ENCODE results near the gene CKAP4. TPM values are rescaled to one million over a fixed set of nuclear protein-coding genes. Genes with fewer than 3 reads are reported as not detected.
A peak's percentile ranks its signal among the peaks of the same experiment; 100 is the strongest.

The CKAP4 gene
- total RNA-seq, 2 donors from 2014 or later, result 50.1 to 56.8 TPM

GRCh38 chr12:106205208-106206069, 42.4 kb downstream of the CKAP4 start:
- no peaks in the 10 kb centered on the region for H3K27me3 ChIP-seq
- H3K36me3 ChIP-seq, result no peaks in the 10 kb centered on the region
- DNase-seq (ENCODE audit: low spot score), result no peak
- no peak overlapping the region for H3K27ac ChIP-seq
- no peaks in the 10 kb centered on the region for H3K9me3 ChIP-seq
- H3K4me1 ChIP-seq, result no peaks in the 10 kb centered on the region
- H3K4me3 ChIP-seq, result no peak overlapping the region
- TF ChIP-seq CTCF (IDR thresholded peaks at IDR 0.05), result peak; percentile 14 to 60

GRCh38 chr12:106204312-106204711, 43.5 kb downstream of the CKAP4 start:
- Histone ChIP-seq H3K4me1 (no peaks in the 10 kb centered on the region), H3K27ac (no peak overlapping the region), H3K4me3 (no peak overlapping the region), H3K36me3 (no peaks in the 10 kb centered on the region), H3K9me3 (no peaks in the 10 kb centered on the region), H3K27me3 (no peaks in the 10 kb centered on the region)
- DNase-seq (ENCODE audit: low spot score), result no peak
- TF ChIP-seq CTCF (IDR thresholded peaks at IDR 0.05), result no peak

DNA sequence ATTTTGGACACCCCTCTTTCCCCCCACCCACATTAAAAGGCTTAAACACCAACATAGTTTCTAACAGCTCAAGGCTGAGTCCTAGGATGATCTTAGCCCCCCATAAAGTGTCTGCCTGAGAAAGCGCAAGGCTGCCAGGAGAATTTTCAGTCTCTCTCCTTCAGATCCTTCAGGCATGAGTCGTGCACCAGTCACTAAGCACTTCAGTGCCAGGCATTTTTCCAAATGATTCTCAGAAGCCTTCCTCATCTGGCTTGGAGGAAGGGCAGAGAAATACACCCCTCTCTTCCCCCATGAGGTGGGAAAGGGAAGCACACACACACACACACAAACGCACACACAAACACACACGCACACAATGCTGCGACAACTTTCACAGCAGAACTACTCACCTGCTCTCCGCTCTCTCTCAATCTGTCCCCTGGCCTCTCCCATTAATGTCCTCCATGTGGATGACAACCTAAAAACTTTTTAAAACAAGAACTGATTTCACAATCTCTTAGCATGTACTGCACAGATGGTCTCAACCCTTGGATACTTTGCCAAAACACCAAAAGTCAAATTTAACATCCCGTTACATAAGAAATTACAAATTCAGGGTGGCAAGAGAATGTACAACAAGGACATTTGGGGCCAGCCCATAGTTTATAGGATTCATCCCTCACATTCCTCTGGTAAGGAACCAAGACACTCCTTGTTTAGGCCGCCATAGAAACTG, 49.8 kb downstream of the CKAP4 start:
- Histone ChIP-seq H3K36me3 (no peaks in the 10 kb centered on the region), H3K27ac (no peak overlapping the region), H3K4me1 (peaks cover 0 to 16% of the 10 kb centered on the region in 2 donors), H3K4me3 (no peak overlapping the region), H3K9me3 (no peaks in the 10 kb centered on the region), H3K27me3 (no peaks in the 10 kb centered on the region)
- no peak for DNase-seq (ENCODE audit: low spot score)
- TF ChIP-seq CTCF (IDR thresholded peaks at IDR 0.05), result no peak

- Histone ChIP-seq H3K9me3 (no peaks in the 10 kb centered on the region), H3K4me3 (no peak overlapping the region), H3K27ac (peak overlapping the region in 1 of 2 donors; percentile 38), H3K4me1 (peaks cover 0 to 16% of the 10 kb centered on the region in 2 donors), H3K27me3 (no peaks in the 10 kb centered on the region), H3K36me3 (no peaks in the 10 kb centered on the region)
- no peak for TF ChIP-seq CTCF (IDR thresholded peaks at IDR 0.05)
- peak; percentile 79 for DNase-seq (ENCODE audit: low spot score)
These were observed 52.2 kb downstream of the CKAP4 start for GRCh38 chr12:106195621-106196027.

- H3K27me3 ChIP-seq, result no peaks in the 10 kb centered on the region
- no peak overlapping the region for H3K27ac ChIP-seq
- H3K4me3 ChIP-seq, result no peak overlapping the region
- peaks cover 0 to 16% of the 10 kb centered on the region in 2 donors for H3K4me1 ChIP-seq
- no peaks in the 10 kb centered on the region for H3K36me3 ChIP-seq
- no peak for TF ChIP-seq CTCF (IDR thresholded peaks at IDR 0.05)
- DNase-seq (ENCODE audit: low spot score), result no peak
- H3K9me3 ChIP-seq, result no peaks in the 10 kb centered on the region
These were observed 53.5 kb downstream of the CKAP4 start for GRCh38 chr12:106194351-106194750.

Data from right atrium auricular region (tissue), 2 donors.